Central memory CD8-positive, alpha-beta T cell (primary cell): ENCODE measurements around the gene PACRGL.
"Not testable (repeated sequence)": the region's sequence is repeated elsewhere in the genome, so short reads cannot be mapped to it uniquely, and the experiment has no call there.

Source experiments
- ATAC-seq: fragments of 150-1000 bp; cut with Tn5 transposase; replicated peaks from 2 replicates; pipeline ENCODE4 v1.10.0; 2022; ENCODE audit warnings: mild to moderate bottlenecking, moderate FRiP score, moderate number of reproducible peaks; ENCODE audit not compliant: poor library complexity, severe bottlenecking; ENCODE audit errors: extremely low read depth
- DNase-seq, 2 donors: peaks; one replicate each; pipeline ENCODE4 v3.0.0; 2021; ENCODE audit warnings: low spot score in 2 of 2
- H3K27ac Mint-ChIP-seq: one replicate; pipeline ENCODE4 v1.8.0; 2022; ENCODE audit warnings: low read depth, mild to moderate bottlenecking, moderate library complexity, mixed read lengths
- H3K27me3 Mint-ChIP-seq: one replicate; pipeline ENCODE4 v1.8.0; 2022; ENCODE audit warnings: mixed read lengths
- H3K36me3 Mint-ChIP-seq: one replicate; pipeline ENCODE4 v1.8.0; 2022; ENCODE audit warnings: mild to moderate bottlenecking, moderate library complexity, mixed read lengths; ENCODE audit not compliant: insufficient read depth
- H3K4me1 Mint-ChIP-seq: one replicate; pipeline ENCODE4 v1.8.0; 2022; ENCODE audit warnings: mixed read lengths
- H3K4me3 Mint-ChIP-seq: one replicate; pipeline ENCODE4 v1.8.0; 2022; ENCODE audit warnings: mild to moderate bottlenecking, moderate library complexity, mixed read lengths
- H3K9me3 Mint-ChIP-seq: one replicate; pipeline ENCODE4 v1.8.0; 2022; ENCODE audit warnings: mixed read lengths

PACRGL gene

DNA sequence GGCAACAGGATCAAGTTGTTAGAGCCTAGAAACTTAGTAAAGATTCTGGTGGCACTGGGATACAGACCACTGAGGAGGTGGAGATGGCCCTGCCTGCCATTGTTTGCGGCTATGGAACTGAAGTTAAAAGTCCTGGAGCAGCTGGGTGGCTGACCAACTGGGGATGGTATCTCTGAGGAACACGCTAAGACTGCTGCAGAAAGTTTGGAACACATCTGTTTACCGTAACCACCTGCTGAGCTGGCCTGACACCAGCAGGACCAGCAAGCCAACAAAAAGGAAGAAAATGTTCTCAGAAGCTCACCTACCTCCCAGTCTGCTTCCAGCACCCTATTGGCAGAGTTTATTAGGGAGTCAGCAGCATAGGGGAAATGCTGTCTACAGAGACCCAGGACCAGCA is 17.4 kb upstream of the PACRGL start:
- no peak for DNase-seq
- Mint-ChIP-seq H3K9me3 (no peaks in the 10 kb centered on the region), H3K36me3 (peaks cover 1% of the 10 kb centered on the region), H3K27ac (no peak overlapping the region), H3K27me3 (peaks cover 40% of the 10 kb centered on the region), H3K4me3 (no peak overlapping the region), H3K4me1 (no peaks in the 10 kb centered on the region)
- ATAC-seq = no peak

DNA sequence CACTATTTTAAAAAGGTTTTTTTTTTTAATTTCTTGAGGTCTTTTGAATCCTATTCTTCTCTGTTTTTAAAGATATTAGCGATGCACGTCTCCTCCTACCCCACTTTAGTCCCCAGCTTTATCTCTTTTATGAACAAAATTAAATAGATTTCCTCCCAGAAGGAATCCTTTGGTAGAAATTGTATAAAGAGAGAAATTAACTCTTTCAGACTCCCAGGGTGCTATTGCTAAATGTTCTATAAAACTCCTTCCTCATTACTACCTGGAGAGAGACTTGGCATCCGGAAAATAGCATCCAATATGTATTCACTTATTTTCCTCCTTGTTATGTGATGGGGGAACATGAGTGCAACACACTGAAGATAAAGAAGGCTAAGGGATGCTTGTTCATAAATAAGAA is 16.5 kb upstream of the PACRGL start:
- no peak overlapping the region for H3K4me3 Mint-ChIP-seq
- peaks cover 31% of the 10 kb centered on the region for H3K27me3 Mint-ChIP-seq
- no peaks in the 10 kb centered on the region for H3K36me3 Mint-ChIP-seq
- ATAC-seq (no peak), DNase-seq (no peak)
- no peak overlapping the region for H3K27ac Mint-ChIP-seq
- no peaks in the 10 kb centered on the region for H3K4me1 Mint-ChIP-seq
- no peaks in the 10 kb centered on the region for H3K9me3 Mint-ChIP-seq

DNA sequence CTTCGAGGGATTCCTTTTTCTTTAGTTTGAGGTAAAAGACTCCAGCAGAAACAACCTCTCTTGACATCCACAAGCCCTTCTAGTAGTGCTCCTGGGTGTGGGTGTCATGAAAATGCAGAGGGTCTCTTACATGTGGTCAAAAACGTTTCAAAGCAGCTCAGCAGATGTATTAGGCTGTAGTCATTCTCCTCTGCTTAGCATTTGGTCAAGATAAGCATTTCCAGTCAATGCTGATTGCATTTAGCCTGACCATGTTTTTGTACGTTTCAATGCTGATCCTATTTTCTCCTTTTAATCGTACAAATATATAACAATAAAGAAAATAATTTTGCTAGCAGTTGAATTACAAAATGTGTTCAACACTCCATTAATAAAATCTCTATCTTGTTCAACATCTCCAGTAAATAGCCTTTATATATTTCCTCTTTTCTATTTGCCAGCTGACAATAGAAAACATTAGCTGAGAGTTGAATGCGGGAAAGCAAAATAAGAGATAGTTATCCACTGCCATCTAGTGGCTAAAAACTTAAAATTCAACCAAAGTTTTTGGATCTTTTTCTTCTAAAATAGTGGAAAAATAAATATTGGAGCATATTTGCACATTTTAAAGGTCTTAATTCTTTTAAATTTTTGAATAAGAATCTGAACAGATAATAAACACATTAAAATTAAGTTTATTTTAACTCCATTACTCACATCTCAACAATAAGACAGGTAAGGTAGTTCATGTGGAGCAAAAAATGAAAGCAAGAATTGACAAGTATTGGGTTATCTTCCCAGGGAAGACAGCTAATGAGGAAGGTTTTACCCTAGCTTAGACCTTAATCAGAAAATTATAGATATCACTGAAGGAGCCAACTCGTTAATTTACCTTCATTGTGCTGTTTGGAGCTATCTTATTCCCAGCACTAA is 15.2 kb upstream of the PACRGL start:
- H3K27ac Mint-ChIP-seq = no peak overlapping the region
- H3K36me3 Mint-ChIP-seq = no peaks in the 10 kb centered on the region
- ATAC-seq (no peak), DNase-seq (no peak)
- H3K4me3 Mint-ChIP-seq = no peak overlapping the region
- H3K9me3 Mint-ChIP-seq = no peaks in the 10 kb centered on the region
- no peaks in the 10 kb centered on the region for H3K4me1 Mint-ChIP-seq
- peaks cover 34% of the 10 kb centered on the region for H3K27me3 Mint-ChIP-seq

DNA sequence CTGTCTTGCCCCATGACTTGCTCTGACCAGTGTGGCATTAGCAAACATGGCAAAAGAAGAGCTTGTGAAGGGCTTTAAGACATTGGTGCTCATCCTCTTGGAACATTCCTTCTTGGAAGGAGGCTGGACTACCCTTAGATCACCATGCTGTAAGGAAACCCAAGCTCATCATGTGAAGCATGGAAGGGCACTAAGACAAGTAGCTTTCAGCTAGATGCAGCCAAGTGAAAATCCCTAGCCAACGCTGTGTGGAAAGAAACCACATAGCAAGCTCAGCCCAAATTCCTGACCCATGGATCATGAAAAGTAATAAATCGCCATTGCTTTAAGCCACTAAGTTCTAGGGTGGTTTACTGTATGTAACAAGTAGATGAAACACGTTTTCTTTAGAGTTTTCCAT is 12.4 kb upstream of the PACRGL start:
- Mint-ChIP-seq H3K36me3 (no peaks in the 10 kb centered on the region), H3K27me3 (peaks cover 9% of the 10 kb centered on the region), H3K27ac (no peak overlapping the region), H3K9me3 (no peaks in the 10 kb centered on the region), H3K4me3 (no peak overlapping the region), H3K4me1 (no peaks in the 10 kb centered on the region)
- DNase-seq (no peak), ATAC-seq (no peak)

DNA sequence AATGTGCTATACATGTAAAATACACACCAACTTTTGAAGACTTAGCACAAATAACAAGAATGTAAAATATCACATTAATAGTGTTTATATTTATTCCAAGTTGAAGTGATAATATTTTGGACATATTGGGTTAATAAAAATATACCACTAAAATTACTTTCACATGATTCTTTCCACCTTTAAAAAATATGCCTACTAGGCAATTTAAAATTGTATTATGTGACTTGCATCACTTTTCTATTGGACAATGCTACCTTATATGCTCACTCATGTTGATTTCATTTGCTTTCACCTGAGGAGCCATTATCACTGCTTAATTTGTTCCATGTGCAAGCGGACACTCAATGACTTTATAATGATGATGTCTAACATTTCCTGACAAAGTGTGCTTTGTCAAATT is 3.4 kb upstream of the PACRGL start:
- Mint-ChIP-seq H3K36me3 (peaks cover 14% of the 10 kb centered on the region), H3K4me3 (no peak overlapping the region), H3K27ac (no peak overlapping the region), H3K27me3 (no peaks in the 10 kb centered on the region), H3K9me3 (no peaks in the 10 kb centered on the region), H3K4me1 (peaks cover 26% of the 10 kb centered on the region)
- DNase-seq (no peak), ATAC-seq (no peak)

DNA sequence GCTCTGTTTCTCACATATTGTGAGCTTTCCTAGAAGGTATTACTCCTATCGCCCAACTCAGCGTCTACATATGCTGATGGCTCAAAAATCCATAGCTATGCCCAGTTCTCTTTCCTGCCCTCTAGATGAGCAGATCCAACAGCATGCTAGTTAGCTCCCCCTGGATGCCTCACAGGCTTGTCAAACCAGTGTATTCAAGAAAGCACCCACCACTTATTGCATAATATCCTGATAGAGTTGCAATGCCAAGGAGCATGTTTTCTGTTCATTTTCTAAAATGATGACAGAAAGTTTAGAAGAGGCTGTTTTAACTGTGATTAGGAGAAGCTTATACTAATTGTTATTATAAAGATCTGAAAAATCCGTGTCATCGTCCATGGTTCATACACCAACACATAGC is 1.9 kb upstream of the PACRGL start:
- ATAC-seq = no peak
- Mint-ChIP-seq H3K36me3 (peaks cover 14% of the 10 kb centered on the region), H3K4me3 (no peak overlapping the region), H3K9me3 (no peaks in the 10 kb centered on the region), H3K27ac (no peak overlapping the region), H3K27me3 (no peaks in the 10 kb centered on the region), H3K4me1 (peaks cover 36% of the 10 kb centered on the region)
- DNase-seq = no peak

DNA sequence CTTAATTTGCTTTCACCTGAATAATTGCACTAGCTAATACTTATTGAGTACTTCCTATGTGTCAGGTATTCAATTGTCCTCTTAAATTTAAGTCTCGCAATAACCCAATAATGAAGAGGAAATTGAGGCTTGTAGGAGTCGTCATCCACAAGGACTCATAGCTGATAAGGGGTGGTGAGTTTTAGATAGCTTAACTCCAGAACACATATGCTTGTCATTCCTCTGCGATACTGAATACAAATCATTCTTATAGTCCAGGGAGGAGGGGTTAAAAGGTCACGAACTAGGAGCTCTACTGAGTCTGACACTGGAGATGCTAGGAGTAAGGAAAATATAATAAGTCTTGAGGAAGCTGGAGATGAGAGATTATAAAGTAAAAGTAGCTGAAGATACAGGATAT is 1.4 kb upstream of the PACRGL start:
- ATAC-seq = no peak
- H3K27ac Mint-ChIP-seq = peak overlapping the region; percentile 93

DNA sequence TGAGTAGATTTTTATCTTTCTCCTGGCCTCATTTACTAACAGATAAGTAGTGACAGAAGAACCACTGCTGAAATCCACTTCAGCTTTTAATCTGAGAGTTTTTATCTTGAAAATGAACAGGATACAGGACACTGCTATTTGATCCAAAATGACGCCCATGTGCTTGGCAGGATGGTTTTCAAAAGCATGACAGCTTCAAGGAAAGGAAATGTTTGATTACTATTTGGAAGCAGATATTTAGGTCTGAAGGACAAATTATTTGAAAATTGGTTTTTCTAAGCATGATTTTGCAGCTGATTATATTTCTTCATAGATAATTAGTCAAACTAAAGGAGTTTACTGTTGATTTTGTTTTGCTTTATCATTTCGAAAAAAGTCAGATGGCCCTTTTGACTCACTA is 11.1 kb downstream of the PACRGL start:
- no peak for ATAC-seq
- no peak overlapping the region for H3K4me3 Mint-ChIP-seq
- no peak for DNase-seq
- peaks cover 10% of the 10 kb centered on the region for H3K36me3 Mint-ChIP-seq
- no peaks in the 10 kb centered on the region for H3K27me3 Mint-ChIP-seq
- H3K27ac Mint-ChIP-seq = no peak overlapping the region
- H3K9me3 Mint-ChIP-seq = no peaks in the 10 kb centered on the region
- H3K4me1 Mint-ChIP-seq = no peaks in the 10 kb centered on the region

More for the DNA sequence above, 1.4 kb upstream of the PACRGL start:
- Mint-ChIP-seq H3K4me3 (peak overlapping the region; percentile 31), H3K9me3 (no peaks in the 10 kb centered on the region), H3K27me3 (no peaks in the 10 kb centered on the region), H3K4me1 (peaks cover 36% of the 10 kb centered on the region), H3K36me3 (peaks cover 17% of the 10 kb centered on the region)
- no peak for DNase-seq

DNA sequence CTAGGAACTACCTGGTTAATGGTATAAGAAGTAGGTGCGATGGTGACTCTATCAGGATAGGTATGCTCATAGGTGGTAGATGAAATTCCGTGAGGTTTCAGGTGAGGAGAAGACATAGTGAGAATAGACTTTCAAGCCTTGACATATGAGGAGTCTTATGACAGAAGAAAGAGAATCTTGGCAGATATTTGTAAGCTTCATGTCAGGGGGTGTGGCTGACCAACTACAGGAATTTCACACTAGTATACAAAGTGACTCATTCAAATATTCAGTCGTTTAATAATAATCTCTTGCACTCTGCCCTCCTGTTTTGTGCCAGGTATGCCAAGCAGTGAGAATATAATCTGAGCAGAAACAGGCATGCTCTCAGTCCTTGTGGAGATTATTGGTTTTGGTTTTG is 22.8 kb downstream of the PACRGL start:
- Mint-ChIP-seq H3K27me3 (no peaks in the 10 kb centered on the region), H3K4me1 (no peaks in the 10 kb centered on the region), H3K36me3 (peaks cover 36% of the 10 kb centered on the region), H3K4me3 (no peak overlapping the region), H3K9me3 (peaks cover 5% of the 10 kb centered on the region), H3K27ac (no peak overlapping the region)
- ATAC-seq (no peak), DNase-seq (no peak)

DNA sequence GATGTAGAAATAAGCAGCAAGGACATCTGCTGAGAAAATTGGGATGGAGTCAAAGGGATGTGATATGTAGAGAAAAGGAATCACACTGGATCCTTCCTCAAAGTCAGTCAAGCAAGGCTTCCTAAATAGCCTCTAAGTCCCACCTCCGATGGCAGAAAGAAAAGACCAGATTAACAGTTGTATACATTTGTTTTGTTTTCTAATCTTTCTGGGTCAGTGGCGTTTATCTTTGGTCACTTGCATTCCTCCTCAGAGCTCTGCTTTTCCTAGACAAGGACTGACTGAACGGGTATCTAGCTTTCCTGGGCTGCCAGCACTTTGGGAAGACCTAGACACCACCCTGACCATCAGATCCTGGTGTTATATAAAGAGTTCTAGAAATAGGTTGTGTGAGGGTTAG is 23.2 kb downstream of the PACRGL start:
- no peaks in the 10 kb centered on the region for H3K4me1 Mint-ChIP-seq
- H3K4me3 Mint-ChIP-seq = no peak overlapping the region
- H3K9me3 Mint-ChIP-seq = peaks cover 5% of the 10 kb centered on the region
- H3K27me3 Mint-ChIP-seq = no peaks in the 10 kb centered on the region
- no peak for ATAC-seq
- peaks cover 34% of the 10 kb centered on the region for H3K36me3 Mint-ChIP-seq
- H3K27ac Mint-ChIP-seq = no peak overlapping the region
- no peak for DNase-seq

DNA sequence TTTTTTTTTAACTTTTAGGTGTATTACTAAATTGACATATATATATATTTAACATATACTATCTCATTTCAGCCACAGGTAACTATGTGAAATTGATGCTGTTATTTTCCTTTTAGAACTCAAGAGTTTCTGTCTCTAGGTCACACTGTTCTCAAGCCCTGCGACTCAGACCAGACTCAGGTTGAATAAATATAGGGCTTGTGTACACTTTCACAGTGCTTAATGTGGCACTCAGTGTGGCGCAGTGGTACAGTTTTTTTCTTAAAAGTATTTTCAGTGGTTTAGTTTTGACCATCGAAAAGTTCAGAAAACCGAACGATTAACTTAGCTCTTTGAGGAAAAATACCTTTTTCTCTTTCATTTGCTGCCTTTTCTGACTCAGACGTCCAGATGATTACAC is 24.7 kb downstream of the PACRGL start:
- DNase-seq (no peak), ATAC-seq (no peak)
- H3K4me1 Mint-ChIP-seq = no peaks in the 10 kb centered on the region
- peaks cover 5% of the 10 kb centered on the region for H3K9me3 Mint-ChIP-seq
- no peaks in the 10 kb centered on the region for H3K27me3 Mint-ChIP-seq
- no peak overlapping the region for H3K4me3 Mint-ChIP-seq
- no peak overlapping the region for H3K27ac Mint-ChIP-seq
- H3K36me3 Mint-ChIP-seq = peaks cover 28% of the 10 kb centered on the region

DNA sequence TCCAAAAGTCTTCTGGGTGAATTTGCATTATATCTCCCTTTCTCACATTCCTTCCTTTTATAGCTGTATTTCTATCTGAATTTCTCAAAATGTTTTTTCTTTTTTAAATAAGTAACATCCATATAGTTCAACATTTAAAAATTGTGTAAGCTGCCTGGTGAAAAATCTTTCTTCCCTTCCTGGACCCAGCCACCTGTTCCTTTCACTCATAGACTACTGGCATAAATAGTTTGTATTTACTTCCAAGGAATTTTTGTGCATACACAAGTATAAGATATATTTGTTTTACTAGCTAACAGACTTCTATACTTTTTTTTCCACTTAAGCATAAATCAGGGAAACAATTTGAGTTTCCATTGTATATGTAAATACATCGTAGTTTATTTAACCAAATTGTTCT is 35.7 kb downstream of the PACRGL start:
- no peak for ATAC-seq
- H3K4me1 Mint-ChIP-seq = no peaks in the 10 kb centered on the region
- no peak overlapping the region for H3K27ac Mint-ChIP-seq
- DNase-seq = no peak
- peaks cover 24% of the 10 kb centered on the region for H3K9me3 Mint-ChIP-seq
- H3K27me3 Mint-ChIP-seq = no peaks in the 10 kb centered on the region
- H3K4me3 Mint-ChIP-seq = no peak overlapping the region
- peaks cover 18% of the 10 kb centered on the region for H3K36me3 Mint-ChIP-seq

DNA sequence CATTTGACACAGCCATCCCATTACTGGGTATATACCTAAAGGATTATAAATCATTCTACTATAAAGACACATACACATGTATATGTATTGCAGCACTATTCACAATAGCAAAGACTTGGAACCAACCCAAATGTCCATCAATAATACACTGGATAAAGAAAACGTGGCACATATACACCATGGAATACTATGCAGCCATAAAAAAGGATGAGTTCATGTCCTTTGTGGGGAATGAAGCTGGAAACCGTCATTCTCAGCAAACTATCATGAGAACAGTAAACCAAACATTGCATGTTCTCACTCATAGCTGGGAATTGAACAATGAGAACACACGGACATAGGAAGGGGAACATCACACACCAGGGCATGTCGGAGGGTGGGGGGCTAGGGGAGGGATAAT is 45.7 kb downstream of the PACRGL start:
- H3K4me3 Mint-ChIP-seq, H3K4me1 Mint-ChIP-seq, H3K36me3 Mint-ChIP-seq, H3K27ac Mint-ChIP-seq, ATAC-seq, H3K27me3 Mint-ChIP-seq, DNase-seq: not testable (repeated sequence)
- H3K9me3 Mint-ChIP-seq = peaks cover 13% of the 10 kb centered on the region
